Activated CD8-positive, alpha-beta memory T cell treated with anti-CD3 and anti-CD28 coated beads, Interleukin-2, amount 10 ng/mL, durations not matched to agents 7 days and 5 days (primary cell): ENCODE data around the gene LRRFIP1. TPM values are rescaled to one million over a fixed set of nuclear protein-coding genes. Genes with fewer than 3 reads are reported as not detected.

Experiments
- ATAC-seq: fragments of 150-1000 bp; cut with Tn5 transposase; one replicate; pipeline ENCODE4 v1.10.0; 2021; ENCODE audit warnings: moderate library complexity
- CTCF ChIA-PET: fragments of 350-600 bp; sonication (Branson Sonifier 250); formaldehyde crosslinking; loops from one replicate; lab custom pipeline; 2021; ENCODE audit warnings: antibody characterized with exemption; lab: Charles Lee
- DNase-seq: peaks from one replicate; pipeline ENCODE4 v3.0.0-alpha.2; 2020
- H3K27ac Mint-ChIP-seq: one replicate; pipeline ENCODE4 v1.8.0; 2021; ENCODE audit warnings: mild to moderate bottlenecking, mixed read lengths
- H3K27me3 Mint-ChIP-seq: one replicate; pipeline ENCODE4 v1.8.0; 2021; ENCODE audit warnings: mixed read lengths
- H3K36me3 Mint-ChIP-seq: one replicate; pipeline ENCODE4 v1.8.0; 2021; ENCODE audit warnings: mild to moderate bottlenecking, mixed read lengths
- H3K4me1 Mint-ChIP-seq: one replicate; pipeline ENCODE4 v1.8.0; 2021; ENCODE audit warnings: mixed read lengths
- H3K4me3 Mint-ChIP-seq: one replicate; pipeline ENCODE4 v1.8.0; 2021; ENCODE audit warnings: mild to moderate bottlenecking, moderate library complexity, mixed read lengths
- H3K9me3 Mint-ChIP-seq: one replicate; pipeline ENCODE4 v1.8.0; 2022; ENCODE audit warnings: low read depth, mixed read lengths
- total RNA-seq, 2 experiments: library from RNA; stranded (reverse); gene quantifications; one replicate each; pipeline ENCODE4 v1.2.3, GENCODE V29; 2021

LRRFIP1 gene, protein sequence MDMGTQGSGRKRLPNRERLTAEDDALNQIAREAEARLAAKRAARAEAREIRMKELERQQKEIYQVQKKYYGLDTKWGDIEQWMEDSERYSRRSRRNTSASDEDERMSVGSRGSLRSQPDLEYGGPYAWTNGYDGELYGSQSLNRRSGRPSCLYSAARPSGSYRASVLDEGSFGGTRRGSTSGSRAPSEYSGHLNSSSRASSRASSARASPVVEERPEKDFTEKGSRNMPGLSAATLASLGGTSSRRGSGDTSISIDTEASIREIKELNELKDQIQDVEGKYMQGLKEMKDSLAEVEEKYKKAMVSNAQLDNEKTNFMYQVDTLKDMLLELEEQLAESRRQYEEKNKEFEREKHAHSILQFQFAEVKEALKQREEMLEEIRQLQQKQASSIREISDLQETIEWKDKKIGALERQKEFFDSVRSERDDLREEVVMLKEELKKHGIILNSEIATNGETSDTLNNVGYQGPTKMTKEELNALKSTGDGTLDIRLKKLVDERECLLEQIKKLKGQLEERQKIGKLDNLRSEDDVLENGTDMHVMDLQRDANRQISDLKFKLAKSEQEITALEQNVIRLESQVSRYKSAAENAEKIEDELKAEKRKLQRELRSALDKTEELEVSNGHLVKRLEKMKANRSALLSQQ
- total RNA-seq: 100 to 1,000 TPM; 197 to 229 TPM

GRCh38 chr2:237627441-237628246 lies at the start of gene LRRFIP1:
LRRFIP1 (plus strand) TSS chr2:237627587; CDS start chr2:237627645, 58 bp downstream.
- ATAC-seq: peak; percentile 53
- CTCF ChIA-PET: no interaction called here
- Mint-ChIP-seq H3K27me3 (peaks cover 60% of the 10 kb centered on the region), H3K9me3 (no peaks in the 10 kb centered on the region), H3K4me1 (peaks cover 10% of the 10 kb centered on the region), H3K27ac (no peak within 1 kb of the TSS), H3K36me3 (no peaks in the 10 kb centered on the region), H3K4me3 (peak within 1 kb of the TSS; percentile 60)
- no peak for DNase-seq

DNA sequence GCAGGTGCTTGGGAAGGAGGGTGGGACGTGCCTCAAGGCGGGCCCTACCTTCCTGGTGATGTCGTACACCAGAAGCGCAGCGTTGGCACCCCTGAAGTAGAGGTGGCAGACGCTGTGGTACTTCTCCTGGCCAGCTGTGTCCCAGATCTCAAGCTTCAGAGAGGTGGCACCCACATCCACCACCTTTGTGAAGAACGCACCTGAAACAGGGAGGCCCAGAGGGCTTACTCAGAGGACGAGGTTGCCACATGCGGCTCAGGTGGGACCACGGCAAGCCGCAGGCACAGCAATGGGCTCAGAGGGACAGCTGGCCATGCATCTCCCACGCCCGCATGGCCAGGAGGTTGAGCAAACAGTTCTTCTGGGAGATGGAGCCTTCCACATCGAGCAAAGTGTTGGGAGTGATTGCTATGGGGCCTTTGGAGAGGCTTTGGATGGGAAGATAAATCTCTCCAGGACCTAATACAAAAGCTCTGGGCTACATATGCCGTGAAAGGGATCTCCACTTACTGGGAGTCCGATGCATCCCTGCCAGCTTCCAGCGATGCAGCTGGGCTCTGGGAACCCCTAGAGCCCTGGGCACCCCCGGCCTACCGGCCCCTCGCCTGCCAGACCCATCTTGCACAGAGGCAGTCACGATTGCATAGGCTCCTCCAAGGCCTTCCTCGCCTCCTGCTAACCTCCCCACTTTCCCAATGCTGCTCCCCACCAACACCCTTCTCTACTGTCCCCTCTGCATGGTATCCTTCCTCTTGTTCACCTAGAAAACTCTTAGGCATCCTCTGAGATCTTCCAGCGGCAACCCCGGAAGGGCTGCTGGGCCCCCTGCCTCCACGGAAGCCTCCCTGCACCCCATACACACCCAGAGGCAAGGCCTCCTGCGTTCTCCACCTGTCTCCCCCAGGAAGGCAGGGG lies 49.2 kb upstream of the LRRFIP1 start:
- CTCF ChIA-PET: no interaction called here
- DNase-seq (no peak), ATAC-seq (no peak)
- Mint-ChIP-seq H3K4me3 (no peak overlapping the region), H3K9me3 (no peaks in the 10 kb centered on the region), H3K4me1 (peaks cover 4% of the 10 kb centered on the region), H3K27ac (no peak overlapping the region), H3K27me3 (peaks cover 2% of the 10 kb centered on the region), H3K36me3 (no peaks in the 10 kb centered on the region)

DNA sequence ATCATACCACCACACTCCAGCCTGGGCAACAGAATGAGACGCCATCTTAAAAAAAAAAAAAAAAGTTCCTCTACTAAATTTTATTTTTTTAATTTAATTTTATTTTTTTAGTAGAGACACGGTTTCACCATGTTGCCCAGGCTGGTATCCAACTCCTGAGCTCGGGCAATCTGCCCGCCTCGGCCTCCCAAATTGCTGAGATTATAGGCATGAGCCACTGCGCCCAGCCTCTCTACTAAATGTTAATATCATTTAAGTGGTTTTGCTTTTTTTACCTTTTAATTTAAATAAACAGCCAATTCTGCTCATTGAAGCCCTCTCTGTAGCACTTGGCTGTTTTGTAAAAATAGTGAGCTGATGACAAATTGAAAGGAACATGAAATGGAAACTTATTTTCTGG lies 46.1 kb upstream of the LRRFIP1 start:
- ATAC-seq (no peak), DNase-seq (no peak)
- no peaks in the 10 kb centered on the region for H3K36me3 Mint-ChIP-seq
- CTCF ChIA-PET: interaction anchor here (0.7 to 3.3 kb wide), 18 partner anchors 9 to 287 kb away, joined by 3 to 25 read pairs (median 5); no protein-coding TSS in a partner anchor
- H3K4me1 Mint-ChIP-seq: peaks cover 4% of the 10 kb centered on the region
- peaks cover 2% of the 10 kb centered on the region for H3K27me3 Mint-ChIP-seq
- H3K4me3 Mint-ChIP-seq: no peak overlapping the region
- peak overlapping the region; percentile 59 for H3K27ac Mint-ChIP-seq
- H3K9me3 Mint-ChIP-seq: no peaks in the 10 kb centered on the region

DNA sequence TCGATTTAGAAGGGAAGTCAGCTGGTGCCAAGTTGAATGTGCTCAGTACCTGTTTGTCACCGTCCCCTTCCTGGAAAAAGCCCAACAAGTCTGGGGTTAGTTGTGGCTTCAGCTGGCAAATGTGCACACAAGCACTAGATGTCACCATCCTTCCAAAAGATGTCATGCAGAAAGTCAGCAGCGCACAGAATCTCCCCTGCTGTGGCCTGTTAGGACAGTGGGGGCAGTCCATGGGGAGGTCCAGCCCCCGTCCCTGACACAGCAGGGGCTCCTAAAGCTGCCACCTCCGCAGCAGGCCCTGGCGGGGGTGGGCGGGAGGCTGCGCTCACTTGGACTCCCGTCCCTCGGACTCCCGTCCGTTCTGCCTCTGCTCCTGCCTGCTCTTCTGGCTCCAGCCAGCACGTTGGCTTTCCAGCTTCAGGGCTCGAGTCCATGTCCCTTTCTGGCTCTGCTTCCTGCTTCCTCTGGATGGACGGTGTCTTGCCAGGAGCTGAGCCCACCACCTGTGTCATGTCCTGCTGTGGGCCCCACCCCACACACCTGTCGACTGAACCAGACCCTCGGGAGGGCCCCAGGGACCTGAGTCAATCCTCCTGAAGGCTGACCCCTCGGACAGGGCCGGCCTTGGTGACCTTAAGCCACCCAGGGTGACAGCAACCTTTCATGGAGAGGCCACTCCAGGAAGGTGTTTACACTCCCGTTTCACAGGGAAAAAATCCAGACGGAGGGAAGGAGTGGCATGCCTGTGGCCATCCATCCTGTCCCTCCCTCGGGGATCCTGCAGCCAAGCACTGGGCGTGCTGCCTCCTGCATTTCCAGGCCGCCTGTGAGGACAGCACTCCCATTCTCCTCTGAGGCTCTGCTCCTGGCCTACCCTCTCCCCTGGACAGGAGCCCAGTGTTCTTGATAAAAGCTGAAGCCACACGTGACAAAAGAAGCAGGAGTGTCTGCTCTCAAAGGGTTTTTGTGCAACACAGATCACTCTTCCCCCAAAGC lies 45.3 kb upstream of the LRRFIP1 start:
- Mint-ChIP-seq H3K4me3 (no peak overlapping the region), H3K9me3 (no peaks in the 10 kb centered on the region), H3K27ac (peak overlapping the region; percentile 59), H3K27me3 (peaks cover 5% of the 10 kb centered on the region), H3K36me3 (no peaks in the 10 kb centered on the region), H3K4me1 (peaks cover 4% of the 10 kb centered on the region)
- CTCF ChIA-PET: interaction anchor here (0.7 to 3.3 kb wide), 19 partner anchors 10 to 286 kb away, joined by 3 to 25 read pairs (median 5); no protein-coding TSS in a partner anchor
- ATAC-seq: peak; percentile 89
- DNase-seq: peak; percentile 80

GRCh38 chr2:237583385-237584295 lies 43.7 kb upstream of the LRRFIP1 start:
- CTCF ChIA-PET: interaction anchor here (0.6 to 3.3 kb wide), 6 partner anchors 12 to 507 kb away, joined by 4 to 25 read pairs (median 8); no protein-coding TSS in a partner anchor

GRCh38 chr2:237585590-237586221 lies 41.7 kb upstream of the LRRFIP1 start:
- DNase-seq (no peak), ATAC-seq (no peak)
- Mint-ChIP-seq H3K9me3 (no peaks in the 10 kb centered on the region), H3K4me3 (no peak overlapping the region), H3K36me3 (no peaks in the 10 kb centered on the region), H3K27ac (no peak overlapping the region), H3K27me3 (peaks cover 25% of the 10 kb centered on the region), H3K4me1 (peaks cover 4% of the 10 kb centered on the region)
- CTCF ChIA-PET: interaction anchor here (0.9 to 2.2 kb wide), 4 partner anchors 12 to 190 kb away, joined by 3 to 8 read pairs (median 3); no protein-coding TSS in a partner anchor

More at GRCh38 chr2:237583385-237584295, 43.7 kb upstream of the LRRFIP1 start:
- H3K4me1 Mint-ChIP-seq: peaks cover 4% of the 10 kb centered on the region
- peaks cover 17% of the 10 kb centered on the region for H3K27me3 Mint-ChIP-seq
- H3K4me3 Mint-ChIP-seq: no peak overlapping the region
- DNase-seq: no peak
- no peak for ATAC-seq
- H3K27ac Mint-ChIP-seq: no peak overlapping the region
- H3K9me3 Mint-ChIP-seq: no peaks in the 10 kb centered on the region
- no peaks in the 10 kb centered on the region for H3K36me3 Mint-ChIP-seq

- no peaks in the 10 kb centered on the region for H3K9me3 Mint-ChIP-seq
- H3K4me3 Mint-ChIP-seq: no peak overlapping the region
- H3K36me3 Mint-ChIP-seq: no peaks in the 10 kb centered on the region
- CTCF ChIA-PET: interaction anchor here (1.0 to 1.6 kb wide), 2 partner anchors 113 to 157 kb away, joined by 3 to 4 read pairs; no protein-coding TSS in a partner anchor
- H3K4me1 Mint-ChIP-seq: peaks cover 11% of the 10 kb centered on the region
- no peak for DNase-seq
- no peak overlapping the region for H3K27ac Mint-ChIP-seq
- H3K27me3 Mint-ChIP-seq: peaks cover 25% of the 10 kb centered on the region
- ATAC-seq: no peak
These were observed 39.2 kb upstream of the LRRFIP1 start for GRCh38 chr2:237588044-237588696.

GRCh38 chr2:237590272-237591140 lies 36.9 kb upstream of the LRRFIP1 start, which contains the start of gene RAB17:
RAB17 (minus strand) TSS chr2:237590734; CDS start chr2:237586154, 4,580 bp downstream.
- Mint-ChIP-seq H3K27ac (no peak within 1 kb of the TSS), H3K4me1 (peaks cover 11% of the 10 kb centered on the region), H3K4me3 (no peak within 1 kb of the TSS), H3K36me3 (no peaks in the 10 kb centered on the region), H3K9me3 (no peaks in the 10 kb centered on the region), H3K27me3 (peaks cover 25% of the 10 kb centered on the region)
- DNase-seq (no peak), ATAC-seq (no peak)
- CTCF ChIA-PET: interaction anchor here (0.7 kb wide), 1 partner anchor 581 kb away, joined by 3 read pairs; no protein-coding TSS in a partner anchor
